Ecto neural progenitor cell (in vitro differentiated cells): ENCODE data around the gene CYP27B1.

Experiments
- DNase-seq: peaks from one replicate; pipeline ENCODE4 v3.0.0-alpha.2; 2018; ENCODE audit warnings: low spot score

Gene CYP27B1

GRCh38 chr12:57765698-57766463 lies 997 bp downstream of the CYP27B1 start:
- no peak for DNase-seq

GRCh38 chr12:57765003-57765697 lies 1.7 kb downstream of the CYP27B1 start:
- peak; percentile 80 for DNase-seq

- DNase-seq = no peak
Observed at GRCh38 chr12:57764662-57765002, 2.2 kb downstream of the CYP27B1 start.

- no peak for DNase-seq
Observed at GRCh38 chr12:57763881-57764661, 2.8 kb downstream of the CYP27B1 start.

- no peak for DNase-seq
Observed at GRCh38 chr12:57762463-57762862, 4.4 kb downstream of the CYP27B1 start.

- peak; percentile 29 for DNase-seq
Observed at GRCh38 chr12:57761391-57761998, 5.4 kb downstream of the CYP27B1 start.

- DNase-seq = peak; percentile 80
Observed at GRCh38 chr12:57760347-57760982, 6.4 kb downstream of the CYP27B1 start.

- no peak for DNase-seq
Observed at GRCh38 chr12:57759360-57759980, 7.4 kb downstream of the CYP27B1 start.

- DNase-seq = no peak
Observed at GRCh38 chr12:57758552-57759359, 8.1 kb downstream of the CYP27B1 start.

- no peak for DNase-seq
Observed at GRCh38 chr12:57757771-57758170, 9.1 kb downstream of the CYP27B1 start.

GRCh38 chr12:57756406-57757341 lies 10.2 kb downstream of the CYP27B1 start:
- DNase-seq = peak; percentile 87

- DNase-seq = peak; percentile 73
Observed at GRCh38 chr12:57755454-57756372, 11.2 kb downstream of the CYP27B1 start.

GRCh38 chr12:57755194-57755453 lies 11.8 kb downstream of the CYP27B1 start:
- DNase-seq = no peak

- DNase-seq = peak; percentile 79
Observed at GRCh38 chr12:57754411-57755193, 12.3 kb downstream of the CYP27B1 start, which contains the start of gene MARCHF9. Gene MARCHF9 (plus strand): TSS chr12:57755103. CDS start chr12:57755529, 426 bp downstream.

- no peak for DNase-seq
Observed at GRCh38 chr12:57753756-57754337, 13.0 kb downstream of the CYP27B1 start.

GRCh38 chr12:57752668-57753000 lies 14.2 kb downstream of the CYP27B1 start:
- DNase-seq = no peak
